H1 (cell line): ENCODE data around the gene GAGE12H. TPM values are rescaled to one million over a fixed set of nuclear protein-coding genes. Genes with fewer than 3 reads are reported as not detected.

ENCODE experiments used
- CTCF ChIA-PET: fragments of 300-600 bp; sonication (Branson Sonifier 250); formaldehyde crosslinking; loops from one replicate; lab custom pipeline; 2021; ENCODE audit not compliant: partially characterized antibody; lab: Charles Lee
- POLR2A ChIA-PET: fragments of 300-600 bp; sonication (Branson Sonifier 250); formaldehyde crosslinking; loops from one replicate; lab custom pipeline; 2021; ENCODE audit warnings: inconsistent platforms; ENCODE audit not compliant: partially characterized antibody; lab: Charles Lee
- DNase-seq, 2 experiments: peaks; one replicate each; pipeline versions ENCODE4 v3.0.0 to v3.0.0-alpha.2; 2010 to 2022; ENCODE audit warnings: low spot score in 2 of 2, low read depth in 1 of 2, mixed read lengths in 1 of 2
- FAIRE-seq: peaks from 2 replicates; lab custom pipeline; 2011; peaks lifted over from hg19 to GRCh38; lab: Jason Lieb, UNC
- H2AFZ ChIP-seq: 2 replicates; pipeline ENCODE4 v1.8.1; 2012; ENCODE audit warnings: low read length, inconsistent platforms
- H2AK5ac ChIP-seq: 2 replicates; pipeline ENCODE4 v1.6.1; 2013; ENCODE audit warnings: low read depth, low read length
- H2BK120ac ChIP-seq: replicated peaks from 2 replicates; pipeline ENCODE3; 2013; ENCODE audit warnings: low read depth, low read length, inconsistent platforms
- H2BK12ac ChIP-seq: 2 replicates; pipeline ENCODE4 v1.6.1; 2013; ENCODE audit warnings: low read depth, low read length
- H2BK15ac ChIP-seq: 2 replicates; pipeline ENCODE4 v1.6.1; 2013; ENCODE audit warnings: low read length
- H2BK20ac ChIP-seq: 2 replicates; pipeline ENCODE4 v1.6.1; 2013; ENCODE audit warnings: low read length
- H2BK5ac ChIP-seq: 2 replicates; pipeline ENCODE4 v1.6.1; 2013; ENCODE audit warnings: low read depth, low read length
- H3K14ac ChIP-seq: 2 replicates; pipeline ENCODE4 v1.6.1; 2013; ENCODE audit warnings: inconsistent platforms; ENCODE audit not compliant: insufficient read length
- H3K18ac ChIP-seq: 2 replicates; pipeline ENCODE4 v1.6.1; 2013; ENCODE audit warnings: low read length; ENCODE audit errors: extremely low read depth
- H3K23ac ChIP-seq: 2 replicates; pipeline ENCODE4 v1.6.1; 2013; ENCODE audit warnings: inconsistent platforms; ENCODE audit not compliant: insufficient read length
- H3K23me2 ChIP-seq: 2 replicates; pipeline ENCODE4 v1.6.1; 2013; ENCODE audit warnings: low read depth, low read length
- H3K27ac ChIP-seq: 2 replicates; pipeline ENCODE4 v1.6.1; 2011; ENCODE audit warnings: low read depth, low read length, inconsistent platforms
- H3K27me3 ChIP-seq, 4 experiments: replicated peaks in 1 of 4; 1 replicate in 1 of 4; 2 replicates in 3 of 4; pipeline versions ENCODE4 v1.6.1 to v1.8.1; 2011 to 2013; ENCODE audit warnings: low read length in 3 of 4, mild to moderate bottlenecking in 3 of 4, inconsistent platforms in 2 of 4, mixed read lengths in 2 of 4, moderate library complexity in 1 of 4; ENCODE audit not compliant: control insufficient read depth in 3 of 4, insufficient read depth in 3 of 4; ENCODE audit errors: extremely low read depth in 1 of 4
- H3K36me3 ChIP-seq, 4 experiments: 2 replicates each; pipeline versions ENCODE4 v1.6.1 to v1.8.1; 2011 to 2013; ENCODE audit warnings: mild to moderate bottlenecking in 4 of 4, low read length in 3 of 4, moderate library complexity in 2 of 4, control low read depth in 1 of 4, inconsistent platforms in 1 of 4; ENCODE audit not compliant: insufficient read depth in 4 of 4, control insufficient read depth in 2 of 4
- H3K4ac ChIP-seq: replicated peaks from 2 replicates; pipeline ENCODE3; 2013; ENCODE audit warnings: low read length, low read depth, mixed read lengths, inconsistent platforms; ENCODE audit not compliant: insufficient read length
- H3K4me1 ChIP-seq, 4 experiments: replicated peaks in 1 of 4; 1 replicate in 1 of 4; 2 replicates in 3 of 4; pipeline versions ENCODE4 v1.6.1 to v1.8.1; 2011 to 2013; ENCODE audit warnings: low read length in 3 of 4, inconsistent platforms in 2 of 4, mixed read lengths in 1 of 4; ENCODE audit not compliant: insufficient read depth in 4 of 4, control insufficient read depth in 3 of 4
- H3K4me2 ChIP-seq, 2 experiments: 2 replicates each; pipeline versions ENCODE4 v1.6.1 to v1.8.1; 2011 to 2013; ENCODE audit warnings: low read depth in 2 of 2, low read length in 2 of 2, control low read depth in 1 of 2, inconsistent platforms in 1 of 2, mild to moderate bottlenecking in 1 of 2; ENCODE audit not compliant: insufficient read depth in 1 of 2
- H3K4me3 ChIP-seq, 4 experiments: fragments of 200-600, 300-600 bp in 1 of 4; sonication (generic), shearing (Covaris generic), sonication (Bioruptor Twin) in 1 of 4; 2 replicates each; pipeline versions ENCODE4 v1.5.1 to v1.8.1; 2011 to 2016; ENCODE audit warnings: low read length in 4 of 4, low read depth in 3 of 4, control low read depth in 2 of 4, inconsistent platforms in 2 of 4, mild to moderate bottlenecking in 2 of 4, mixed read lengths in 1 of 4, moderate library complexity in 1 of 4; ENCODE audit not compliant: insufficient read depth in 2 of 4; ENCODE audit errors: extremely low read depth in 1 of 4
- H3K56ac ChIP-seq: replicated peaks from 2 replicates; pipeline ENCODE3; 2013; ENCODE audit warnings: low read depth, mild to moderate bottlenecking, mixed read lengths, low read length, inconsistent platforms; ENCODE audit not compliant: insufficient read length
- H3K79me1 ChIP-seq: 2 replicates; pipeline ENCODE4 v1.6.1; 2013; ENCODE audit warnings: low read depth, low read length, control low read depth
- H3K79me2 ChIP-seq, 2 experiments: 2 replicates each; pipeline versions ENCODE4 v1.6.1 to v1.8.1; 2012 to 2013; ENCODE audit warnings: low read length in 2 of 2, mild to moderate bottlenecking in 2 of 2, inconsistent platforms in 1 of 2; ENCODE audit not compliant: insufficient read depth in 2 of 2, control insufficient read depth in 1 of 2
- H3K9ac ChIP-seq, 4 experiments: replicated peaks in 1 of 4; 1 replicate in 1 of 4; 2 replicates in 3 of 4; pipeline versions ENCODE4 v1.6.1 to v1.8.1; 2011 to 2013; ENCODE audit warnings: low read depth in 3 of 4, low read length in 3 of 4, control low read depth in 2 of 4, mild to moderate bottlenecking in 2 of 4, moderate library complexity in 2 of 4, inconsistent platforms in 1 of 4; ENCODE audit errors: extremely low read depth in 1 of 4
- H3K9me3 ChIP-seq, 2 experiments: 2 replicates each; pipeline versions ENCODE4 v1.6.1 to v1.8.1; 2012 to 2013; ENCODE audit warnings: mild to moderate bottlenecking in 2 of 2, moderate library complexity in 2 of 2, control low read depth in 1 of 2, inconsistent platforms in 1 of 2, low read depth in 1 of 2, low read length in 1 of 2, mixed read lengths in 1 of 2; ENCODE audit not compliant: insufficient read depth in 2 of 2
- H4K20me1 ChIP-seq, 2 experiments: replicated peaks in 1 of 2; 2 replicates each; pipeline versions ENCODE3 to v1.8.1; 2011 to 2013; ENCODE audit warnings: inconsistent platforms in 2 of 2, low read length in 2 of 2, mild to moderate bottlenecking in 1 of 2; ENCODE audit not compliant: insufficient read depth in 2 of 2, control insufficient read depth in 1 of 2
- H4K5ac ChIP-seq: 2 replicates; pipeline ENCODE4 v1.6.1; 2013; ENCODE audit warnings: low read length, low read depth, mixed read lengths, inconsistent platforms; ENCODE audit not compliant: insufficient read length
- H4K8ac ChIP-seq: 2 replicates; pipeline ENCODE4 v1.8.0; 2013; ENCODE audit warnings: mild to moderate bottlenecking, moderate library complexity, low read length, inconsistent platforms; ENCODE audit not compliant: insufficient read depth; ENCODE audit errors: extremely low read depth
- H4K91ac ChIP-seq: replicated peaks from 2 replicates; pipeline ENCODE3; 2013; ENCODE audit warnings: low read length, mixed read lengths, inconsistent platforms; ENCODE audit not compliant: insufficient read length
- BCL11A ChIP-seq, 2 experiments: IDR thresholded peaks; one replicate each; pipeline ENCODE4 v1.6.1; 2011; ENCODE audit warnings: low read depth in 2 of 2, low read length in 2 of 2, mild to moderate bottlenecking in 2 of 2
- CEBPB ChIP-seq: IDR thresholded peaks from 2 replicates; pipeline ENCODE4 v1.6.1; 2012; ENCODE audit warnings: low read depth, low read length
- CTBP2 ChIP-seq: IDR thresholded peaks from 2 replicates; pipeline ENCODE4 v1.7.0; 2011; ENCODE audit warnings: borderline replicate concordance, mild to moderate bottlenecking, moderate library complexity, mixed read lengths, low read length; ENCODE audit not compliant: insufficient read depth, insufficient read length
- NANOG ChIP-seq: IDR thresholded peaks from 2 replicates; pipeline ENCODE4 v1.6.1; 2011; ENCODE audit warnings: low read length, low read depth, mild to moderate bottlenecking, inconsistent platforms; ENCODE audit not compliant: insufficient read depth, poor library complexity, severe bottlenecking
- POLR2A ChIP-seq, 2 experiments: IDR thresholded peaks; 1 replicate in 1 of 2; 2 replicates in 1 of 2; pipeline ENCODE4 v1.6.1; 2011; ENCODE audit warnings: low read depth in 2 of 2, low read length in 2 of 2, mild to moderate bottlenecking in 2 of 2; ENCODE audit errors: control extremely low read depth in 1 of 2
- SRF ChIP-seq: IDR thresholded peaks from 2 replicates; pipeline ENCODE4 v1.6.1; 2011; ENCODE audit warnings: mild to moderate bottlenecking, low read depth, low read length, moderate library complexity
- TCF12 ChIP-seq: IDR thresholded peaks from 2 replicates; pipeline ENCODE4 v1.6.1; 2011; ENCODE audit warnings: low read depth, mild to moderate bottlenecking, low read length
- WGBS, 2 experiments: shearing (Covaris generic) in 1 of 2; methylation state at CpG; one replicate each; pipeline versions ENCODE4 v1.1.6 to v1.1.7; 2013 to 2015; ENCODE audit warnings: low lambda C conversion rate in 2 of 2, mixed read lengths in 2 of 2, inconsistent platforms in 1 of 2, low coverage in 1 of 2, missing lambda C conversion rate in 1 of 2; ENCODE audit not compliant: insufficient replicate concordance in 2 of 2, insufficient coverage in 1 of 2, insufficient read length in 1 of 2; ENCODE audit errors: extremely low coverage in 1 of 2, missing lambda C conversion rate in 1 of 2; 5-methylcytosine and 5-hydroxymethylcytosine counted together
- polyA plus RNA-seq, 7 experiments: library from polyadenylated mRNA; depleted of rRNA in 3 of 7; stranded (reverse) in 5 of 7; unstranded in 2 of 7; fragments of >200 nt in 5 of 7; fragments of 200-250 nt in 2 of 7; gene quantifications; 1 replicate in 5 of 7; 2 replicates in 1 of 7; 4 replicates in 1 of 7; pipeline versions ENCODE4 v1.2.1 to v1.2.3, GENCODE V29; 2011 to 2013; ENCODE audit warnings: missing spikeins in 2 of 7, mixed read lengths in 2 of 7
- total RNA-seq: library from RNA; stranded (reverse); fragmentation: NEBNext Ultra II Directional; extraction: Animal tissue kit (Norgen Biotek cat#: 25700); gene quantifications from 2 replicates; pipeline ENCODE4 v1.2.1, GENCODE V29; 2021
- TF ChIP-seq, protein P1 (sequence below): IDR thresholded peaks from 2 replicates; pipeline ENCODE4 v1.6.1; 2011; ENCODE audit warnings: low read depth, mild to moderate bottlenecking, low read length; ENCODE audit not compliant: insufficient read depth

GAGE12H gene
- total and polyA plus RNA-seq, 2 of the 8 experiments (the other 6 are each of a cell fraction or from before 2014, with no cell fraction given) = not detected

DNA sequence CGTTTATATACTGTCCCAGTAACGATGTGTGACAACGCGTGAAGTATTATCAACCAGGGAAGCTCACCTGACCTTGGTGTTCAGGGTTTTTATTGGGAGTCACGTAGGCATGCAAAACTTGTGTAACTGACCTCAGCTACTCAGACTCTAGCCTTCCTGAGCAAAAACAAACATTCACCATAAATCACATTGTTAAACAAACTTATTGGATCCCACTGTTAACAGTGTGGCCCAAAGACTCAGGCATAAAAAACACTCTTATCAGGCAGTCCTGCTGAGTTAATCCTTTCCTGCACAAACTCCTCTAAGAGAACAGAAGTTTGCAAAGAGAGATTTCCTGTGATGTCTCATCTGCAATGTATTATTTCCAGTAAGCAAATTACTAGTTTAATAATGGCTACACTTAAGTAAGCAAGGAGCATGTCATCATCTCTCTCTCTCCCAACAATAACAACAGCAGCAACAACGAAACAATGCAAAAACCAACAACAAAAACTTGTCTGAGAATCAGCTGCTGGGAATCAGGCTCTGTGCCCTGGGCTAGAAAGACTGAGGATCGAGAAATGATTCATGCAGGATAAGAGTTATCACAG lies 31.1 kb downstream of the GAGE12H start:
- H2BK120ac ChIP-seq = no peak overlapping the region

More for the DNA sequence above, 31.1 kb downstream of the GAGE12H start:
- Histone ChIP-seq H4K8ac (no peak overlapping the region), H3K4me2 (no peak overlapping the region), H3K18ac (no peak overlapping the region), H4K91ac (no peak overlapping the region), H3K9me3 (no peaks in the 10 kb centered on the region), H3K56ac (no peak overlapping the region), H3K14ac (no peak overlapping the region), H3K4me3 (no peak overlapping the region), H3K79me1 (no peaks in the 10 kb centered on the region), H3K9ac (no peak overlapping the region), H2AFZ (no peak overlapping the region), H3K27me3 (no peaks in the 10 kb centered on the region), H2BK12ac (no peak overlapping the region), H3K79me2 (no peaks in the 10 kb centered on the region), H3K4ac (no peak overlapping the region), H2BK15ac (no peak overlapping the region), H3K23ac (no peak overlapping the region), H2BK5ac (no peak overlapping the region), H3K27ac (no peak overlapping the region), H4K5ac (no peak overlapping the region), H3K36me3 (no peaks in the 10 kb centered on the region), H3K4me1 (no peaks in the 10 kb centered on the region), H2BK20ac (no peak overlapping the region), H2AK5ac (no peak overlapping the region), H4K20me1 (no peaks in the 10 kb centered on the region), H3K23me2 (no peaks in the 10 kb centered on the region)
- DNase-seq (no peak), FAIRE-seq (no peak)
- POLR2A ChIA-PET = no interaction called here
- TF ChIP-seq CTBP2 (no peak), TCF12 (no peak), NANOG (no peak), BCL11A (IDR thresholded peaks at IDR 0.05; ENCODE audit: low read depth in 2 of 2, low read length in 2 of 2) (no peak), SRF (no peak), CEBPB (no peak), POLR2A (IDR thresholded peaks at IDR 0.05; ENCODE audit: control extremely low read depth in 1 of 2, low read depth in 2 of 2, low read length in 2 of 2) (no peak)
- TF ChIP-seq, protein P1, sequence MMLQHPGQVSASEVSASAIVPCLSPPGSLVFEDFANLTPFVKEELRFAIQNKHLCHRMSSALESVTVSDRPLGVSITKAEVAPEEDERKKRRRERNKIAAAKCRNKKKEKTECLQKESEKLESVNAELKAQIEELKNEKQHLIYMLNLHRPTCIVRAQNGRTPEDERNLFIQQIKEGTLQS = no peak
- CTCF ChIA-PET = no interaction called here
- WGBS, 2 experiments = 94% methylated on average over 7 of the region's 7 CpGs; no CpG with 5 or more reads in 1 of the 2 experiments
